Lower lobe of right lung (tissue), 2 donors: ENCODE data around the gene MAPKAP1. TPM values are rescaled to one million over a fixed set of nuclear protein-coding genes. Genes with fewer than 3 reads are reported as not detected.

Experiments
- ATAC-seq, 2 donors: fragments of 200-7000 bp; cut with Tn5 transposase; one replicate each; pipeline ENCODE4 v1.9.1; 2020 to 2022; ENCODE audit warnings: mild to moderate bottlenecking in 2 of 2, moderate library complexity in 2 of 2
- DNase-seq: peaks from one replicate; pipeline ENCODE4 v3.0.0-alpha.2; 2020
- H3K27ac ChIP-seq: fragments of 200-600 bp; one replicate; pipeline ENCODE4 v1.8.0; 2022
- H3K27me3 ChIP-seq: fragments of 200-600 bp; one replicate; pipeline ENCODE4 v1.8.0; 2022; ENCODE audit warnings: low read depth
- H3K36me3 ChIP-seq: fragments of 200-600 bp; one replicate; pipeline ENCODE4 v1.8.0; 2022; ENCODE audit warnings: mild to moderate bottlenecking
- H3K4me1 ChIP-seq: fragments of 200-600 bp; one replicate; pipeline ENCODE4 v1.8.0; 2022
- H3K4me3 ChIP-seq: fragments of 200-600 bp; one replicate; pipeline ENCODE4 v1.8.0; 2022; ENCODE audit warnings: mild to moderate bottlenecking
- H3K9me3 ChIP-seq: fragments of 200-600 bp; one replicate; pipeline ENCODE4 v1.8.0; 2022
- intact Hi-C: fragments of 100-400 bp; cut with DNase I; formaldehyde crosslinking; loops from one replicate; pipeline ENCODE4 v1.11.0; 2022
- total RNA-seq: library from RNA; stranded (reverse); fragmentation: NEBNext Ultra II Directional; extraction: Animal tissue kit (Norgen Biotek cat#: 25700); gene quantifications from one replicate; pipeline ENCODE4 v1.2.1, GENCODE V29; 2021
- TF ChIP-seq, protein P1 (sequence below): fragments of 200-600 bp; IDR thresholded peaks from one replicate; pipeline ENCODE4 v1.8.0; 2022; ENCODE audit warnings: antibody characterized with exemption, mild to moderate bottlenecking
- donor health status: DM: no; HTN: yes; CAD: no; lungs with severe emphysema.

MAPKAP1 gene
- total RNA-seq, 1 donor from 2014 or later, result 71.5 TPM

DNA sequence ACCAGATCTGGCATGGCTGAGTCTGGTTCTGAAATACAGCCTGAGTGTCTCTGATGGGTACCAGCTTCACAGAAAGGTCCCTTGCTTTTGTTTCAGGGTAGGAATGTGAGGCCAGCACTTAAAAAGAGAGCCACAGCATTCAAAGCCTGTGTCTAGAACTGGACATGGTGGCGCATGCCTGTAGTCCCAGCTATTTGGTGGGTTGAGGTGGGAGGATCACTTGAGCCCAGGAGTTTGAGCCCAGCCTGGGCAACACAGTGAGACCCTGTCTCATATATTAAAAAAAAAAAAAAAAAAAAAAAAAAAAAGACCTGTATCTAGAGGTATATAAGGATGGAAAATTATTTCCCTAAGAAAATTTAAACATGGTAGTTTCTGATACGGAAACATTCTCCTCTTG is 243.1 kb downstream of the MAPKAP1 start:
- Histone ChIP-seq H3K27ac (no peak overlapping the region), H3K27me3 (no peaks in the 10 kb centered on the region), H3K4me3 (no peak overlapping the region), H3K36me3 (peaks cover 14% of the 10 kb centered on the region), H3K4me1 (peaks cover 49% of the 10 kb centered on the region), H3K9me3 (no peaks in the 10 kb centered on the region)
- no peak for ATAC-seq
- TF ChIP-seq, protein P1, sequence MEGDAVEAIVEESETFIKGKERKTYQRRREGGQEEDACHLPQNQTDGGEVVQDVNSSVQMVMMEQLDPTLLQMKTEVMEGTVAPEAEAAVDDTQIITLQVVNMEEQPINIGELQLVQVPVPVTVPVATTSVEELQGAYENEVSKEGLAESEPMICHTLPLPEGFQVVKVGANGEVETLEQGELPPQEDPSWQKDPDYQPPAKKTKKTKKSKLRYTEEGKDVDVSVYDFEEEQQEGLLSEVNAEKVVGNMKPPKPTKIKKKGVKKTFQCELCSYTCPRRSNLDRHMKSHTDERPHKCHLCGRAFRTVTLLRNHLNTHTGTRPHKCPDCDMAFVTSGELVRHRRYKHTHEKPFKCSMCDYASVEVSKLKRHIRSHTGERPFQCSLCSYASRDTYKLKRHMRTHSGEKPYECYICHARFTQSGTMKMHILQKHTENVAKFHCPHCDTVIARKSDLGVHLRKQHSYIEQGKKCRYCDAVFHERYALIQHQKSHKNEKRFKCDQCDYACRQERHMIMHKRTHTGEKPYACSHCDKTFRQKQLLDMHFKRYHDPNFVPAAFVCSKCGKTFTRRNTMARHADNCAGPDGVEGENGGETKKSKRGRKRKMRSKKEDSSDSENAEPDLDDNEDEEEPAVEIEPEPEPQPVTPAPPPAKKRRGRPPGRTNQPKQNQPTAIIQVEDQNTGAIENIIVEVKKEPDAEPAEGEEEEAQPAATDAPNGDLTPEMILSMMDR, result no peak
- DNase-seq, result no peak
- intact Hi-C loops, result no loop called here

DNA sequence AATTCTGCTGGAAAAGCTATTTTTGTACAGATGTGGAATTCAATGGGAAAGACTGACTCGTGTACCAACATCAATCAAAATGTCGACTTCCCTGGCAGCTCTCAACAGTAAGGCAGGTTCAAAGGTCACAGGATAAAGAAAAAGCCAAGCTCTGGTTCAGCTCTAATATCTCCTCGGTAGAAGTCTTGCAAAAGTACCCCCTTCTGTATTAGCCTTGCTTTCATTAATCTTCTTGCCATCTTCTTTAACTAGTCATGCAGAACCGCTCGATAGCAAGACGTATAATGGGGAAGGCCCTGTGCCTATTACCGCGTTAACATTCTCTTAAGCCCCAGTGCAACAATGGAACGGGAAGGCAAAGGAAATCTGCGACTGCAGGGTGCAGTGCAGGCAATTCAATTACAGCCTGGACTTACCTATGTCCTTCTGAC is 244.1 kb downstream of the MAPKAP1 start:
- Histone ChIP-seq H3K9me3 (no peaks in the 10 kb centered on the region), H3K4me1 (peaks cover 40% of the 10 kb centered on the region)

GRCh38 chr9:125461636-125462190 is 245.3 kb downstream of the MAPKAP1 start:
- H3K4me3 ChIP-seq, result no peak overlapping the region
- ATAC-seq (peak in 1 of 2 donors; percentile 33), DNase-seq (no peak)
- TF ChIP-seq, protein P1, result no peak
- no peaks in the 10 kb centered on the region for H3K9me3 ChIP-seq
- no peak overlapping the region for H3K27ac ChIP-seq
- peaks cover 5% of the 10 kb centered on the region for H3K36me3 ChIP-seq
- intact Hi-C loops, result no loop called here
- H3K27me3 ChIP-seq, result no peaks in the 10 kb centered on the region
- peaks cover 34% of the 10 kb centered on the region for H3K4me1 ChIP-seq

More for the DNA sequence above, 244.1 kb downstream of the MAPKAP1 start:
- Histone ChIP-seq H3K27ac (no peak overlapping the region), H3K4me3 (no peak overlapping the region), H3K27me3 (no peaks in the 10 kb centered on the region), H3K36me3 (peaks cover 12% of the 10 kb centered on the region)
- intact Hi-C loops, result no loop called here
- TF ChIP-seq, protein P1, result no peak
- no peak for DNase-seq
- no peak for ATAC-seq

DNA sequence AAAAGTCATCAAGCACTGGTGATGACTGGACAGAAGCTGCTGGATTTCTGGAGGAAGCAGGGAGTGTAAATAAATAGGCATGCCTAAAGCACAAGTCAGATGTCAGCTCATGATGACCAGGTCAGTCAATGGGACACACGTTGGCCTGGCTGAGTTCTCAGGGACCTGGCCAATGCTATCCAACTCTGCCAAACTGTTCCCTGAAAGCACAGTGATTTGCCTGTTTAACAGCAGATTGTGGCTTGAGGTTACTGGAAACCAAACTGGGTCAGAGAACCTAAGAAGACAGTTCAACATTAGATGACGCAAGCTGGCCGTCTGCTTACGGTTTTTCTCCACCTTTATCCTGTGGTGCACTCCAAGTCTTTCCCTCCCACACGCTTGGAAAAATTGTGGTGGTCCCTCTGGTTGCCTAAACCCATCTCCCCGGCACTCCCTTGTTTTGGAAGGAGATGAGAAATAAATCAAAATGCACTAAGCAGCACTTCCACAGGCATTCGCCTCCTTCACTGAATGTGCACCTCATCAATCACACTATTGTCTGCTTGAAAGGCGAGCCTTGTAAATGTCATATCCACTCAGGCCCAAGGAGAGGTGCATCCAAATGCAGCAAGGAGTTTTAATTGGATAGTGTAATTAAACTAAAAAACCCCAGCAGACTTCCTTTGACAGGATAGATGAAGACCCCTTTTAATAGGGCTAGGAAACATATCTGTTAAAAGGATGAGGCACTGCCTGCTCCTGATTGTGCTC is 245.9 kb downstream of the MAPKAP1 start:
- H3K27me3 ChIP-seq, result no peaks in the 10 kb centered on the region
- peaks cover 34% of the 10 kb centered on the region for H3K4me1 ChIP-seq
- no peaks in the 10 kb centered on the region for H3K9me3 ChIP-seq
- no peak overlapping the region for H3K4me3 ChIP-seq
- intact Hi-C loops, result no loop called here
- peaks cover 5% of the 10 kb centered on the region for H3K36me3 ChIP-seq
- no peak overlapping the region for H3K27ac ChIP-seq
- ATAC-seq (peak; percentile 62), DNase-seq (no peak)
- TF ChIP-seq, protein P1, result no peak

GRCh38 chr9:125460346-125460745 is 246.7 kb downstream of the MAPKAP1 start:
- Histone ChIP-seq H3K36me3 (peaks cover 5% of the 10 kb centered on the region), H3K4me3 (no peak overlapping the region), H3K4me1 (peaks cover 36% of the 10 kb centered on the region), H3K27ac (no peak overlapping the region), H3K27me3 (no peaks in the 10 kb centered on the region), H3K9me3 (no peaks in the 10 kb centered on the region)
- intact Hi-C loops, result no loop called here
- TF ChIP-seq, protein P1, result no peak
- no peak for DNase-seq
- ATAC-seq, result no peak
